ENCODE data around the gene MAPK13.
A peak's percentile ranks its signal among the peaks of the same experiment; 100 is the strongest.
"Not testable (repeated sequence)": the region's sequence is repeated elsewhere in the genome, so short reads cannot be mapped to it uniquely, and the experiment has no call there.

The MAPK13 gene

DNA sequence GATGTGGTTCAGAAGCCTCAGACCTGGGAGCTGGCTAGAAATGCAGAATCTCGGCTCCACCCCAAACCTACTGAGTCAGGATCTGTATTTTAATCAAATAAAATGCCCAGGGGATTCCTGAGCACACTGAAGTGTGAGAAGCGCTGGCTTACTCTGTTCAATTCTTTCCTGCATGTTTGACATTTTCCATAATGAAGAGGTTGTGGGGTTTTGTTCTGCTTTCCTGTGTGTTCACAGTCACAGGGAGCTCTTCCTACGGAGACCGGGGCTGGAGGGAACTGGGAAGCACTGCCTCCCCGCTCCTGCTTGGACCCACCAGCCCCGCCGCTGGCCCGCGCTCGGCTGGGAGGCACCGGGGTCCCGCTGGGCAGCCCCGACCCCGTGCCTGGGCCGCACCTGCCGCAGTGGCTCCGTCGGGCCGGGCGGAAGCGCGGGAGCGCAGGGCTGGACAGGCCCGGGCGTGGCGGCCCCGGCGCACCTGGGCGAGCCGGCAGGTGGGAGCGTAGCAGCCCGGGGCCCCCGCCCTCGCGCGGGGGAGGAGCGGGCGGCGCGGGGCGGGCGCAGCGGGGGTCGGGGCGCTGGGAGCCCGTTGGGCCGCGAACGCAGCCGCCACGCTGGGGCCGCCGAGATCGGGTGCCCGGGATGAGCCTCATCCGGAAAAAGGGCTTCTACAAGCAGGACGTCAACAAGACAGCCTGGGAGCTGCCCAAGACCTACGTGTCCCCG lies at the start of gene MAPK13:
Gene MAPK13, plus strand, starts transcription at position 573 of the 726 bp plus-strand sequence. Its CDS starts 70 bp downstream, at position 643.
- peak; percentile 37 for DNase-seq

DNA sequence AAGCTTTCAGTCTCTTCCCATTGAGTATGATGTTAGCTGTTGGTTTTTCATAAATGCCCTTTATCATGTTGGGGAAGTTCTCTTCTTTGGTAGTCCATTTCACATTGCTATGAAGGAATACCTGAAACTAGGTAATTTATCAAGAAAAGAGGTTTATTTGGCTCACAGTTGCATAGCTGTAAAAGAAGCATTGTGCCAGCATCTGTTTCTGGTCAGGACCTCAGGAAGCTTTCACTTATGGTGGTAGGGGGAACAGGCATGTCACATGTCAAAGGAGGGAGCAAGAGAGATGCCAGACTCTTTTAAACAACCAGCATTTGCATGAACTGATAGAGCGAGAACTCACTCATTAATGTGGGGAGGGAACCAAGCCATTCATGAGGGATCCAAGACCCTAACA lies 48.0 kb upstream of the MAPK13 start:
- no peak for DNase-seq

DNA sequence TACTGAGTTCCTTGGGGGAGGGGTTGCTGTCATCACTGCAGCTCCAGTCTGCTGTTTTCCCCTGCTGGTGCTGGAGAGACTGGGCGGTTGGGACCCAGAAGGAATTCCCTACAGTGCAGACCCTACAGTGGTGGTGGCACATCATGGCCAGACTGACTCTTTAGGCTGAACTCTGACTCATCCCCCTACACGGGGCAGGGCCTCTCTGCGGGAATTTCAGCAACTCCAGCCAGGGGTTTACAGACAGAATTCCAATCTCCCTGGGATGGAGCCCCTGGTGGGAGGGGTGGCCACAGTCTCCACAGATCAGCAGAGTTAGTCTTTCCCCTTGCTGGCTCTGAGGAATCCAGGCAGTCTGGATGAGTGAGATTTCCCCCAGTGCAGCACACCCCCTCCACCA lies 46.9 kb upstream of the MAPK13 start:
- DNase-seq, result no peak

DNA sequence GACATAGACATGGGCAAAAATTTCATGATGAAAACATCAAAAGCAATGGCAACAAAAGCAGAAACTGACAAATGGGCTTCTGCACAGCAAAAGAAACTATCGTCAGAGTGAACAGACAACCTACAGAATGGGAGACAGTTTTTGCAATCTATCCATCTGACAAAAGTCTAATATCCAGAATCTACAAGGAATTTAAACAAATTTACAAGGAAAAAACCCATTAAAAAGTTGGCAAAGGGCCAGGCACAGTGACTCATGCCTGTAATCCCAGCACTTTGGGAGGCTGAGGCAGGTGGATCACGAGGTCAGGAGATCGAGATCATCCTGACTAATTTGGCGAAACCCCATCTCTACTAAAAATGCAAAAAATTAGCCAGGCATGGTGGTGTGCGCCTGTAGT lies 42.1 kb upstream of the MAPK13 start:
- not testable (repeated sequence) for DNase-seq

DNA sequence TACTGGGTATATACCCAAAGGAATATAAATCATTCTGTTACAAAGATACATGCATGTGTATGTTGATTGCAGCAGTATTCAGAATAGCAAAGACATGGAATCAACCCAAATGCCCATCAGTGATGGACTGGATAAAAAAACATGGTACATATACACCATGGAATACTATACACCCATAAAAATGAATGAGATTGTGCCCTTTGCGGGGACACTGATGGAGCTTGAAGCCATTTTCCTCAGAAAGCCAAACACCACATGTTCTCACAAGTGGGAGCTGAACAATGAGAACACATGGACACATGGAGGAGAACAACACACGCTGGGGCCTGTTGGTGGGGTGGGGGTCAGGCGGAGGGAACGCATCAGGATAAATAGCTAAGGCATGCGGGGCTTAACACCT lies 41.3 kb upstream of the MAPK13 start:
- no peak for DNase-seq

DNA sequence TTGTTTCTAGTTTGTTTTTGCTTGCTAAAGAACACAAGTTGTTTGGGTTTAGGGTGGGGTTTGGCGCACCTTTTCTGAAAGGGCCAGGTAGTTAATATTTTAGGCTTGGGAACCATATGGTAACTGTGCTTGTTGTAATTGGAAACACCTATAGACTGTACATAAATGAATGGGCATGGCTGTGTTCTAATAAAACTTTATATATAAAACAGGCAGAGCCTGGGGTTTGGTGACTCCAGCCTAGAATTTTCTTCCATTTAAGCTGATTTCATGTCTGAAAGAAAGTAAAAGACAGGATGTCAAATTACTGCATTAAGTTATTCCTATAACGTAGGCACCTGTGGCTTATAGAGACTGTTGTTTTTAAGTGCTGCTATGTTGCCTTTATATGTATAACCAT lies 36.1 kb upstream of the MAPK13 start:
- DNase-seq, result no peak

DNA sequence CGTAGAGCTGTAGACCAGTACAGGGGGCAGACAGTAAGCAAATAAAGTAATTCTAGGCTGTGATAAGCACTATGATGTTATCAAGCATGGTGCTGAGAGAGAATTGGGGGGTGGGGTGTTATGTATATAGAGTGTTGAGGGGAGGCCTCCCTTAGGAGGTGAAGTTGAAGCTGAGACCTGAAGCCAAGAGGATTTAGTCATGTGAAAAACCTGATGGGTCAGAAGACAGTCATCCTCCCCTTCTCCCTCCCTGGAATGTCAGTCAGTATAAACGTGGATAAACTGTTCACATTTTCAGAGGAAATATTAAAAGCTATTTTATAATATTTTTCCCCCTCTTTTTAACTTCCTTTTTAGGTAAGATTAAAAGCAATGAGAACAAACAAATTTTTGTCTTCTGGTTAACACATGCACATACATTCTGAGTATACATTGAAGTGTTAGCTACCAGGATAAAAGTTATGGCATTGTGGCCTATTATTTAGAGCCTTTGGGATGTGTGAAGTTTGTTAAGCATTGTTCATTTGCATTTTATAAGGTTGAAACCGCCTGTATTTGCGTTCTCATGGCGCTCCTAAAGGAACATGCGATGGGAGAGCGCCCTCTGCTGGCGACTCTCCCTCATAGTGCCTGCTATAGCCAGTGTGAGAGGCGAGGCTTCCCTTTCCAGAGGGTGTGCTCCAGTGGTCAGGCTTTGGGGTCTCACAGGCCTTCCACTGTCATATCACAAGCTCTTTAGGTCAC lies 35.4 kb upstream of the MAPK13 start:
- peak; percentile 81 for DNase-seq

DNA sequence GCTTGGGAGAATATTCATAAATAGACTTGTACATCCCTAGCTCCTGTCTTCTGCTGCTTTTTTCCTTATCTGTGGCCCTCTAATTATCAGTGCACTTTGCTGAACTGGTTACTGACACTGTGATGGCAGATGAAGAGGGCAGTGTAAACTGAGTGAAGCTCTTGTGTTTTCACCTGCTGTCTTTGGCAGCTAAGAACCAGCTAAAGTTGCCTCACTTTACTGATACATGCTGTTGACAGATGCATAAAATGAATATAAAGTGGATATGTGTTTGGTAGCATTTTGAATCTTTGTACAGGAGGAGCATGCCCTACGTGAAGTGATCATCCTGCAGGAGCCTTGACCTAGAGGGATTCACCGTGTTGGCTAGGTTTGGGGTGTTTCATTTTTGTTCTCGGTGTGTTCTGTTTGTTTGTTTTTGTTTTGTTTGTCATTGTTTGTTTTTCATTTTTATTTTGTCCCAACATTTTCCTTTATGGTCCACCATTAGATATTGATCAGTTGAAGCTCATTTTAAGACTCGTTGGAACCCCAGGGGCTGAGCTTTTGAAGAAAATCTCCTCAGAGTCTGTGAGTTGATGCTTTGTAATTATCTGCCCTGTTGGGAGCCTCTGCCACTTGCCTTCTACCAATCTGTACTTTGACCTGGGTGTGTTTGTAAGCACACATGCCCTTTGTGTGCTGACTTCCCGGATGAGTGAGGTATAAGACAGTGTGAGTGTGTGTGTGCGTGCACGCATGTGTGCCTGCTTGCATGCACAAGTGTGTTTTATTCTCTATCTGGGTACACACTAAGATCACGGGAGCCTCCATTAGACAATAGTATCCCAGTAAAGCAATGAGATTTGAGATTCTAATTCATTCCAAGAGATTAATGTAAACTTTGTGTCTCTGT lies 34.6 kb upstream of the MAPK13 start:
- no peak for DNase-seq

DNA sequence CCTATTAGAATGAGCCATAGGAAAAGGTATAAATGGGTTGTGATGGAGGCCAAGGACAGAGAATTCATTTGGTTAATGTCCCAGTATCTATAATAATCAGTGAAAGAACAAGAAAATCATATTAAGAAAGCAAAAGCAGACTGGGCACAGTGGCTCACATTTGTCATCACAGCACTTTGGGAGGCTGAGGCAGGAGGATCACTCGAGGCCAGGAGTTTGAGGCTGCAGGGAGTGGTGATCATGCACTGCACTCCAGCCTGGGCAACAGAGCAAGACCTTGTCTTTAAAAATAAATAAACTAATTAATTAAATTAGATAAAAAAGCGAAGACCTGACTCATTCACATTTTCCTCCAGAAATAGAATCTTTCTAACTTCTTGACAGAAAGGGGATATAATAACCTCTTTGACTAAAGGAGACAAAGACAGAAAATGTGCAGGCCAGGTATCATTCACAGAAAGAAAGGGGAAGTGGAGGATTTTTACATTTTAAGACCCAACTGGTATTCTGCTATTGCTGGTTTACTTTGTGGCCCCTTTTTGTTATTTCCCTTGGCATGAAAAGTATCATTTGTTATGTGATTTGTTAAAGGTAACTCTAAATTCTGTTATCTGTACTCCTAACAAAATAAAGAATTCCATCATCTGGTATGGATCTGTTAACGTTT lies 31.9 kb upstream of the MAPK13 start:
- no peak for DNase-seq

DNA sequence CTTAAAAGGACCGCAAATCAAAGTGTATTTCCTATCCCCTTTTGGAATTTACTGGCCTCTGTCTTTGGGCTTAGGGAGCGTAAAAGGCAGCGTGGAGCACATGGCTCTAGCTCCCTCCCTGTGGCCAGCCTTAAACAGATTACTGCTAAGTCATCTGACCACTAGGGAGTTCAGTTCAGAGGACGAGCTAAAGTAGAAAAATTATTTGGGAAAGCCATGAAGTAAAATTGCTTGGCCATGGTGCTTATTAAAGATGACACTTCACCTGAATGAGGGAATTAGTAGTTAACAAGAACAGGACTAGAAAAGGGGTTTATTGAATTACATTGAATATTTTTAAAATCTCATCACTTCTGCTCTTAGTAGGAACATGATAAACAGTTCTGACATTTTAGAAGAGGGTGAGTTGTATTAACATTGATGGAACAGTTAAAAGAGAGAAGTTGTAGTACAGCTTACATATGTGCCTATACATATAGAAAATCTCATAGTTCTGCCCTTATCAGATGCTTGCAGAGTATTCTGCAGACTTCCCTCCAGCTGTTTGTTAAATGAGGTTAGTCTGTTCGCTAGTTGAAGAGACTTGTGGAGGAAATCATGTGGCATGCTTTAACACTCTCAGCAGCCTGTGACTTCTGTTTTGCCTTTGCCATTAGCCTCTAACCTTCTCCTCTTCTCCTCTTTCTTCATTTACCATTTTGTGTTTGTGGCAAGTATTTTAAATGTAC lies 31.2 kb upstream of the MAPK13 start:
- no peak for DNase-seq

DNA sequence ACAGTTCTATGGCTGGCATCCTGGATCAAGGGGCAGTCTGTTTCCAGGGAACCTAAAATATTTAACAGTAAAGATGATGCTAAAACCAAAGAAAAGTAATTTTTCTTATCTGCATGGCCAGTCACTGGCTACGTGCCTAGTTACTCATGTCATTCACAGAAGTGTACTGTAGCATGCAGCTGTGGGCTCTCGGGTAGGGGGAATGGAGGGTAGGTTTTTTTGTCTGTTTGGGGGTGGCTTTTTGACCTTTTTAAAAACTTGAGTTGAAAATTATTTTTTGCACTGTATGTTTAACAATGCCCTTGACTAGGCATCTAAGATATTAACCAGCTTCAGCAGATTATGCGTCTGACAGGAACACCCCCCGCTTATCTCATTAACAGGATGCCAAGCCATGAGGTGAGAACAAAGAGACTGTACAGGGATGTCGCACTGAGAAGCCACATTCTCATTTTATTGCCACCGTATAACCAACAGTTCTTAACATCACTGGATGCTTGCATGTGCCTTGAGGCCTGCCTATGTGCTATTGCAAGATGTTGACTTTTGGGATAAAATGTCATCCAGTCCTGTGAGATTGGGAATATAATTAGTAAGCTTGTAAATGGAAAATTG lies 30.3 kb upstream of the MAPK13 start:
- DNase-seq, result no peak

DNA sequence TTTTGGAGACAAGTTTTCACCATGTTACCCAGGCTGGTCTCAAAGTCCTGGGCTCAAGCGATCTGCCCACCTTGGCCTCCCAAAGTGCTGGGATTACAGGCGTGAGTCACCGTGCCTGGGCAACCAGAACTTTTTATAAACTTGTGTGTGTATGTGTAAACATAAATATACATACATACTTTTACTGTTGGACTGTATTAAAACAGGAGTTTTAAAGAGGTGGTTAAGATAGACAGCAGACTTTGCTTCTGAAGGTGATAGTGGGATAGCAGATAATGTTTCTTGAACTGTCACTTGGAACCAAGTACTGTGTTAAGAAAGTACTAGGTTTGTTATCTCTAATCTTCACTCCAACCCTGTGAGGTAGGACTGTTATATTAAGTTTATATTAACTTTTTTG lies 28.6 kb upstream of the MAPK13 start:
- DNase-seq, result no peak

DNA sequence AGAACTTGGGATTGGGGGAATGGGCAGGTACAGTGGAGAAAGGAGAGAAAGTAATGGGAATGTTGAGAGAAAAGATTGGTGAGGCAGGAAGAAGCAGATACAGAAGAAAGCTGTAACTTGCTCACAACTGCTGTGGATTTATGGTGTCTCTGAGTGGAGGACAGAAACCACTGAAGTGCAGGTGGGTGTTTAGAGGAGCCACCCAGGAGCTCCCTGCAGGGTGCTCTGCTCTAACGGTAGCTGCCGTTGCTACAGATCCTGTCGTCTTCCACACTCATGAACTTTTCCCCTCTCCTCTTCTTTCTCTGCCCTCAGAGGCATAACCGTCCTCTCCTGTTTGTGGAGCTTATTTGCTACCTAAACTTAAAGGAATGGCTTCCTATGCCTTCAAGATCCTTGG lies 27.5 kb upstream of the MAPK13 start:
- DNase-seq, result no peak

DNA sequence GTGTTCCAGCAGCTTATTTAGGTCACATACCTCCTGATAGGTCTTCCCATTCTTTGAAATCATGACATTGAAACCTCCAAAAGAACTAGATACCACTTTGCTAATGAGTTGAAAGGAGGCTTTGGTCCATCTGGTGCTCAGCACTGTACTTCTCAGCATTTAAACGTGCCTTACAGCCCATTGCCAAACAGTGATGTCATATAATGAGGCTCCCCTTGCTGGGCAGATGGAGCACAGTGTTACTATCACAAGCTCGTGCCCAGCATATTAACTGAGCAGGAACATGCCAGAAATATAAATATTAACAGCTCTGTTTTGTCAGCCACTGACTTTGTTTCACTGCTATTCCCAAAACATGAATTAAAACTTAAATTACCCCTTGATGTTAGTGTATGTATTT lies 25.5 kb upstream of the MAPK13 start:
- no peak for DNase-seq

DNA sequence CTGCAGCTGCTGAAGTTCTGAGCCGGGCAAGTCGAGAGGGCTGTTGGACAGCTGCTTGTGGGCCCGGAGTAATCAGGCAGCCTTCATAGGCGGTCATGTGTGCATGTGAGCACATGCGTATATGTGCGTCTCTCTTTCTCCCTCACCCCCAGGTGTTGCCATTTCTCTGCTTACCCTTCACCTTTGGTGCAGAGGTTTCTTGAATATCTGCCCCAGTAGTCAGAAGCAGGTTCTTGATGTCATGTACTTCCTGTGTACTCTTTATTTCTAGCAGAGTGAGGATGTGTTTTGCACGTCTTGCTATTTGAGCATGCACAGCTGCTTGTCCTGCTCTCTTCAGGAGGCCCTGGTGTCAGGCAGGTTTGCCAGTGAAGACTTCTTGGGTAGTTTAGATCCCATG lies 21.2 kb upstream of the MAPK13 start:
- no peak for DNase-seq

DNA sequence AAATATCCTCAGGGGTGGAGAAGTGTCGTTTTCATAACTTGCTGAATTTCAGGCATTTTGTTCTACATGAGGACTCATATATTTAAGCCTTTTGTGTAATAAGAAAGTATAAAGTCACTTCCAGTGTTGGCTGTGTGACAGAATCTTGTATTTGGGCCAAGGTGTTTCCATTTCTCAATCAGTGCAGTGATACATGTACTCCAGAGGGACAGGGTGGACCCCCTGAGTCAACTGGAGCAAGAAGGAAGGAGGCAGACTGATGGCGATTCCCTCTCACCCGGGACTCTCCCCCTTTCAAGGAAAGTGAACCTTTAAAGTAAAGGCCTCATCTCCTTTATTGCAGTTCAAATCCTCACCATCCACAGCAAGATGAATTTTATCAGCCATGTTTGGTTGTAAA lies 20.3 kb upstream of the MAPK13 start:
- DNase-seq, result no peak

DNA sequence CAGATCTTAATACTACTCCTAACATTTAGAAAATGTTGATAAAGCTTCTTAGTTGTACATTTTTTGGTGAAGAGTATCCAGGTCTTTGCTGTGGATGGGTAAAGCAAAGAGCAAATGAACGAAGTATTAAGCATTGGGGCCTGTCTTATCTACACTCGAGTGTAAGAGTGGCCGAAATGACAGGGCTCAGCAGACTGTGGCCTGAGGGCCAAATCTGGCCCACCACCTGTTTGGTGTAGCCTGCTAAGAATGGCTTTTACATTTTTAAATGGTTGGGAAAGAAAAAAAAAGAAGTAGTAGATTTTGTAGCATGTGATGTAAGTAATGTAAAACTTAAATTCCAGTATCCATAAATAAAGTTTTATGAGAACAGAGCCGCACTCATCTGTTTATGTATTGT lies 19.4 kb upstream of the MAPK13 start:
- DNase-seq, result no peak

DNA sequence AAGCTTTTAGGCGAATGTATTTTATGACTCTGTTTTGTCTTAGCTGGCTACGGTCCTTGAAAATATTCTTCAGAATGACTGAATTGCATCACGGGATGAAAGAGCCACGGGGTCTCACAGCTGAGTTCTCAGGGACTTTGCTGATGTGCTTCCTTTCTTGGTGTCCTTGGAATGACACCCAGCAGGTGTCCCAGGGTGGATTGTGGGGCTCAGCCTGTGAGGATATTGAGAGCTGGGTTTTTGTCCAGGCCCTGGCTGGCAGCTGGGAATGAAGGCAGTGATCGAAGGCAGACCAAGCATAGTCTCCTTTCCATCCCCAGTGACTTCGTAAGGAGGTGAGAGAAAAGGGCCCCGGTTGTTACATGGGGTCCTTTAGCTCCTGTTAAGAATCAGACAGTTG lies 18.8 kb upstream of the MAPK13 start:
- no peak for DNase-seq

DNA sequence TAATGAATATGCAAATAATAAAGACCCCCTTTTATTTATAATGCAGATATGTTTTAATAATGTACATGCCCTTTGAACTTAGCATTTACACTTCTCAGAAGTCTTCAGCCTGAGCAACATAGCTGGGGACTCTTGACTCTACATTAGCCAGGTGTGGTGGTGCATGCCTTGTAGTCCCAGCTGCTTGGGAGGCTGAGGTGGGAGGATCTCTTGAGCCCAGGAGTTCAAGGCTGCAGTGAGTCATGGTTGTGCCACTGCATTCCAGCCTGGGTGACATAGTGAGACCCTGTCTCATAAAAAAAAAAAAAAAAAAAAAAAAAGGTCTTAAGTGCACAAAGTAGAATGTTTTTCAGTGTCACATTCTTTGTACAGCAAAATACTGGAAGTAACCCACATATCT lies 17.3 kb upstream of the MAPK13 start:
- DNase-seq, result no peak

DNA sequence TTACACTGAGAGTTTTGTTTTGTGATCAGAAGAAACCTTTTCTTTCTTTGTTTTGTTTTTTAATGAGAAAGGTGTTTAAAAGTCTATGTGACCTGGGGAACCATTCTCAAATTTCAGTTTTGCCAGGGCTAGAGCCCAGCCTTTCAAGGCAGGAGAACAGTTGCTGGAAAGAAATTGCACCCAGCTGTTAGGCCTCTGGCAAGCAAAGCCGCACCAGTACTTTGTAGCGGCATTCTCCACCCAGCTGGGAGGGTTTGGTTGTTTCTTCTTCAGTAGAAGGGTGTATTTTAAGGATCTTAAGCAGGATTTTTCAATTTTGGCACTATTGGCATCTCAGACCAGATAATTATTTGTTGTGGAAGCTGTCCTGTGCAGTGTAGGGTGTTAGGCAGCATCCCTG lies 16.6 kb upstream of the MAPK13 start:
- DNase-seq, result no peak

DNA sequence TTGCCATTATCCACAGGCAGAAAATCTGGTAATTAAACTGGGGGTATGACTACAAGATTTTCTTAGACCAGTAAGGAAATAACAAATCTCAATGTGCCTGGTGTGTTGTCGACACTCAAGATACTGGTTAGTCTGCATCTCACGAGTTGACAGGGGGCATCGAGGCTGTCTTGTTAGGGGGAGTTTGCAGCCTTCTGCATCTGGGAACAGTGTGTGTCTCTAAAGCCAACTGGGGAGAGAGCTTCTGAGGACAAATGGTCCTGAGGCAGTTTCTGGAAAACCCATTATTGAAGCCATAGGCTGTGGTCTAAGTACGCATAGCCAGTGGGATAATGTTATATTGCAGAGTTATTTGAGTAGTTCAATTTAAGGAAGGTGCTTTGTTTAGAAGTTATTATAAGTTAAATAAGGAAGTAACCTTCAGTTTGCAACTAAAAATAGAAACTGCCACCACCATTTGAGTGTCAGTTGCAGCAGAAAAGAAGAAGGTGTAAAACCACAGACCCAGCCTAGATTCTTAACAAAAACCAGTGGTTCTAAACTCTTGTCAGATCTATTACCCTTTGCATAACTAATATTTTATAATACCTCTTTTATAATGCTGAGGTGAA lies 15.4 kb upstream of the MAPK13 start:
- DNase-seq, result no peak

Measured in NCI-H748 treated with DMSO at 0.1 percent for 48 hours (cell line).